Endothelial cell of umbilical vein (primary cell): Measurements from ENCODE around the gene PGLYRP4.

Experiments
- EZH2 ChIP-seq: IDR thresholded peaks from 2 replicates; pipeline ENCODE4 v1.6.1; 2012; ENCODE audit warnings: borderline replicate concordance, low read depth, mild to moderate bottlenecking, moderate library complexity, low read length, inconsistent platforms; ENCODE audit not compliant: severe bottlenecking
- FOS ChIP-seq: IDR thresholded peaks from 2 replicates; pipeline ENCODE4 v1.6.1; 2011; ENCODE audit warnings: mild to moderate bottlenecking, low read length, moderate library complexity, borderline replicate concordance; ENCODE audit not compliant: insufficient read depth
- GATA2 ChIP-seq: IDR thresholded peaks from 2 replicates; pipeline ENCODE4 v1.7.0; 2011; ENCODE audit warnings: low read depth, mild to moderate bottlenecking, moderate library complexity, mixed read lengths, low read length; ENCODE audit not compliant: insufficient read length, insufficient read depth
- JUN ChIP-seq: IDR thresholded peaks from 2 replicates; pipeline ENCODE4 v1.6.1; 2011; ENCODE audit warnings: borderline replicate concordance, low read depth; ENCODE audit not compliant: insufficient read length, insufficient read depth
- MYC ChIP-seq: IDR thresholded peaks from one replicate; pipeline ENCODE4 v1.6.1; 2011; ENCODE audit warnings: mild to moderate bottlenecking, low read depth, low read length
- POLR2A ChIP-seq: IDR thresholded peaks from 2 replicates; pipeline ENCODE4 v1.6.1; 2012; ENCODE audit warnings: low read depth, mild to moderate bottlenecking, control low read depth, low read length
- POLR2AphosphoS5 ChIP-seq: IDR thresholded peaks from 2 replicates; pipeline ENCODE4 v1.6.1; 2012; ENCODE audit warnings: low read depth, mild to moderate bottlenecking, control low read depth, low read length, moderate library complexity; ENCODE audit not compliant: insufficient read depth
- TF ChIP-seq, protein P1 (sequence below), 2 donors: IDR thresholded peaks; 1 replicate in 1 of 2; 2 replicates in 1 of 2; pipeline ENCODE4 v1.5.1; 2011; ENCODE audit warnings: low read length in 2 of 2, mild to moderate bottlenecking in 2 of 2, moderate library complexity in 2 of 2, control low read depth in 1 of 2, inconsistent platforms in 1 of 2, low read depth in 1 of 2; ENCODE audit not compliant: insufficient read depth in 1 of 2; ENCODE audit errors: extremely low read depth in 1 of 2

DNA sequence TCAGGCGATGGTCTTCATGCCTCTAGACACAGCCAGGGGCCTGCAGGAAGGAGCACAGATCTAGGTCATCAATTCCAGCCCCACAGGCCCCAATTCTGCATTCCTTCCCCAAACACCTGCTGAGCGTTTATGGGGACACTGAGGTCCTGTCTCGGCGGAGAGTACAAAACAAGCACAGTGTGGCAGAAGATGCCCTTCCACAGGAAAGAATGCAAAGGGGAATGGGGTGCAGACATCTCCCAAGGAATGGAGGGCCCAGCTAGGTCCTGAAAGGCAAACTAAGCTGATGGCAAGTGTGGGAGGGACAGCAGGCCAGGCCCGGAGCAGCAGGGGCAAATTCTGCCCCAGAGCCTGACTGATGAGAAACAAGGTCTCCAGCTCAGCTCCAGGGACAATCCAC is 45.8 kb upstream of the PGLYRP4 start:
- TF ChIP-seq, protein P1, sequence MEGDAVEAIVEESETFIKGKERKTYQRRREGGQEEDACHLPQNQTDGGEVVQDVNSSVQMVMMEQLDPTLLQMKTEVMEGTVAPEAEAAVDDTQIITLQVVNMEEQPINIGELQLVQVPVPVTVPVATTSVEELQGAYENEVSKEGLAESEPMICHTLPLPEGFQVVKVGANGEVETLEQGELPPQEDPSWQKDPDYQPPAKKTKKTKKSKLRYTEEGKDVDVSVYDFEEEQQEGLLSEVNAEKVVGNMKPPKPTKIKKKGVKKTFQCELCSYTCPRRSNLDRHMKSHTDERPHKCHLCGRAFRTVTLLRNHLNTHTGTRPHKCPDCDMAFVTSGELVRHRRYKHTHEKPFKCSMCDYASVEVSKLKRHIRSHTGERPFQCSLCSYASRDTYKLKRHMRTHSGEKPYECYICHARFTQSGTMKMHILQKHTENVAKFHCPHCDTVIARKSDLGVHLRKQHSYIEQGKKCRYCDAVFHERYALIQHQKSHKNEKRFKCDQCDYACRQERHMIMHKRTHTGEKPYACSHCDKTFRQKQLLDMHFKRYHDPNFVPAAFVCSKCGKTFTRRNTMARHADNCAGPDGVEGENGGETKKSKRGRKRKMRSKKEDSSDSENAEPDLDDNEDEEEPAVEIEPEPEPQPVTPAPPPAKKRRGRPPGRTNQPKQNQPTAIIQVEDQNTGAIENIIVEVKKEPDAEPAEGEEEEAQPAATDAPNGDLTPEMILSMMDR (IDR thresholded peaks at IDR 0.05; ENCODE audit: extremely low read depth in 1 of 2, insufficient read depth in 1 of 2, low read depth in 1 of 2, low read length in 2 of 2): no peak
- TF ChIP-seq EZH2 (no peak), POLR2A (no peak), MYC (no peak), FOS (no peak), GATA2 (no peak), POLR2AphosphoS5 (no peak), JUN (no peak)
